T follicular helper cell (primary cell): ENCODE results near the gene PLXNA4.

Experiments
- DNase-seq: peaks from one replicate; pipeline ENCODE4 v3.0.0-alpha.2; 2020; ENCODE audit warnings: low read depth

PLXNA4 gene

GRCh38 chr7:132592231-132592920, 16.1 kb upstream of the PLXNA4 start:
- DNase-seq = no peak

GRCh38 chr7:132590162-132590561, 13.9 kb upstream of the PLXNA4 start:
- no peak for DNase-seq

GRCh38 chr7:132588596-132588995, 12.3 kb upstream of the PLXNA4 start:
- no peak for DNase-seq

GRCh38 chr7:132584796-132585494, 8.7 kb upstream of the PLXNA4 start:
- no peak for DNase-seq

- no peak for DNase-seq
Observed at GRCh38 chr7:132581431-132581830, 5.2 kb upstream of the PLXNA4 start.

- peak; percentile 49 for DNase-seq
Observed at GRCh38 chr7:132580717-132581285, 4.5 kb upstream of the PLXNA4 start.

- DNase-seq = no peak
Observed at GRCh38 chr7:132580277-132580676, 4.0 kb upstream of the PLXNA4 start.

- no peak for DNase-seq
Observed at GRCh38 chr7:132579260-132579899, 3.1 kb upstream of the PLXNA4 start.

GRCh38 chr7:132578826-132579225, 2.6 kb upstream of the PLXNA4 start:
- DNase-seq = no peak

- DNase-seq = no peak
Observed at GRCh38 chr7:132578050-132578370, 1.7 kb upstream of the PLXNA4 start.

GRCh38 chr7:132577206-132578049, 1.2 kb upstream of the PLXNA4 start:
- DNase-seq = no peak

- no peak for DNase-seq
Observed at GRCh38 chr7:132576721-132577085, 433 bp upstream of the PLXNA4 start.

GRCh38 chr7:132575419-132575981, 770 bp downstream of the PLXNA4 start:
- no peak for DNase-seq

GRCh38 chr7:132574223-132574622, 2.0 kb downstream of the PLXNA4 start:
- DNase-seq = no peak

GRCh38 chr7:132573251-132573955, 2.9 kb downstream of the PLXNA4 start:
- DNase-seq = no peak

GRCh38 chr7:132572526-132572925, 3.7 kb downstream of the PLXNA4 start:
- no peak for DNase-seq

GRCh38 chr7:132571970-132572369, 4.3 kb downstream of the PLXNA4 start:
- DNase-seq = no peak

- no peak for DNase-seq
Observed at GRCh38 chr7:132569884-132570614, 6.2 kb downstream of the PLXNA4 start.

GRCh38 chr7:132568962-132569361, 7.3 kb downstream of the PLXNA4 start:
- no peak for DNase-seq

- no peak for DNase-seq
Observed at GRCh38 chr7:132565885-132566284, 10.4 kb downstream of the PLXNA4 start.
